ENCODE data around the gene TMEM87B.

DNA sequence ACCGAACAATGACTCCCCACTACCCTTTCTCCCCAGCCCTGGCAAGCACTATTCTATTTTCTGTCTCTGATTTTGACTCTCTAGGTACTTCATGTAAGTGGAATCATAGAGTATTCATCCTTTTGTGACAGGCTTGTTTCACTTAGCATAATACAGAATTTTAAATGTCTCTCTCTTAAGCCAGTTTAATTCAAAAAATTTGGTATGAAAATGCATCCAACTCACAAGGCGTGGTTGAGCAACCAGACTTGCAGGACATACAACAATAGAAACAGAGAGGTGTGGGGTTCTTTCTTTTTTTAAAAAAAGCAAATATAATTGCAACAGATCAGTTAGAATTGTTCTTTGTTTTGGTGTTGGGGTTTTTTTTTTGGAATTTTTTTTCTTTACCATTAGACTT, 47.6 kb upstream of the TMEM87B start:
- TF ChIP-seq, protein P1, sequence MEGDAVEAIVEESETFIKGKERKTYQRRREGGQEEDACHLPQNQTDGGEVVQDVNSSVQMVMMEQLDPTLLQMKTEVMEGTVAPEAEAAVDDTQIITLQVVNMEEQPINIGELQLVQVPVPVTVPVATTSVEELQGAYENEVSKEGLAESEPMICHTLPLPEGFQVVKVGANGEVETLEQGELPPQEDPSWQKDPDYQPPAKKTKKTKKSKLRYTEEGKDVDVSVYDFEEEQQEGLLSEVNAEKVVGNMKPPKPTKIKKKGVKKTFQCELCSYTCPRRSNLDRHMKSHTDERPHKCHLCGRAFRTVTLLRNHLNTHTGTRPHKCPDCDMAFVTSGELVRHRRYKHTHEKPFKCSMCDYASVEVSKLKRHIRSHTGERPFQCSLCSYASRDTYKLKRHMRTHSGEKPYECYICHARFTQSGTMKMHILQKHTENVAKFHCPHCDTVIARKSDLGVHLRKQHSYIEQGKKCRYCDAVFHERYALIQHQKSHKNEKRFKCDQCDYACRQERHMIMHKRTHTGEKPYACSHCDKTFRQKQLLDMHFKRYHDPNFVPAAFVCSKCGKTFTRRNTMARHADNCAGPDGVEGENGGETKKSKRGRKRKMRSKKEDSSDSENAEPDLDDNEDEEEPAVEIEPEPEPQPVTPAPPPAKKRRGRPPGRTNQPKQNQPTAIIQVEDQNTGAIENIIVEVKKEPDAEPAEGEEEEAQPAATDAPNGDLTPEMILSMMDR (IDR thresholded peaks at IDR 0.05; ENCODE audit: low read length): no peak
- TF ChIP-seq EZH2 (IDR thresholded peaks at IDR 0.05; ENCODE audit: borderline replicate concordance, low read length): no peak
